GM21447 (cell line): Measurements from ENCODE around the gene ADA.
"Not testable (repeated sequence)": the region's sequence is repeated elsewhere in the genome, so short reads cannot be mapped to it uniquely, and the experiment has no call there.

Experiments used
- ATAC-seq: cut with Tn5 transposase; IDR thresholded peaks from one replicate; pipeline ENCODE4 v1.9.1; 2021; ENCODE audit not compliant: unreplicated experiment

The ADA gene

DNA sequence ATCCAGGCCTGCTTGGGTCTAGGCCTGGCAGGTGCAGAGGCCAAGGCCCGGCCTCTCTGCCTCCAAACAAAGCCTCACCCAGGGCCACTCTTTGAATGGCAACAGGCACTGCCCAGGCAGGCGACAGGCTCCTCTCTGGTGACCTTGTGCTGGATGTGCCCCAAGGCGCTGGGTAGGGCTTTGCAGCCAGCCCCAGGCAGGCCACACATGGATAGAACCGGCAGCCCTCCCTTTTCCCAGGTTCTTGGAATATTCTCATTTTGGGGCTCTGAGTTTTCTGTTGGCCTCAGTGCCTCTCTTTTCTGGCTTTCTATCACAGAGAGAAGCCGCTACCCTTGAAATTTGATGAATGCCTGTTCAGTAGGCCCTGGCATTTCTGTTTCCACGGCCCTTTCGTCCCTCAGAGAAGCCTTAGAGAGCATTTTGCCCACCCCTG, 50.2 kb downstream of the ADA start:
- no peak for ATAC-seq

- ATAC-seq = no peak
Observed at GRCh38 chr20:44600758-44601201, 50.7 kb downstream of the ADA start.

DNA sequence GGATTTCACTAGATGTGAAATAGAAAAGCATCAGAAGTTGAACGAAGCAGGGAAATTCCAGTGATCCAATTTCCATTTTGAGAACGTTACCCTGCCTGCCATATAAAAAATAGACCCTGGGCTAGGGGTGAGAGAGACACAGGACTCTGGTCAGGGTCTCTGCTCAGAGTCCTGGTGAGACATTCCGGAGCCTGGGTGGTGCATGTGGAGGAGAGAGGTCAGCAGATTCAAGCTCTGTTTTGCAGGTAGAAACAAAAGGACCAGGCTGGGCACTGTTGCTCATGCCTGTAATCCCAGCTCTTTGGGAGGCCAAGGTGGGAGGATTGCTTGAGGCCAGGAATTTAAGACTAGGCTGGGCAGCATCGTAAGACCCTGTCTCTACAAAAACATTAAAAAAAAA, 51.2 kb downstream of the ADA start:
- ATAC-seq = no peak

- ATAC-seq = no peak
Observed at GRCh38 chr20:44599715-44600114, 51.8 kb downstream of the ADA start.

GRCh38 chr20:44598423-44599305, 52.8 kb downstream of the ADA start:
- peak; percentile 68 for ATAC-seq

- ATAC-seq = no peak
Observed at GRCh38 chr20:44597930-44598329, 53.6 kb downstream of the ADA start.

DNA sequence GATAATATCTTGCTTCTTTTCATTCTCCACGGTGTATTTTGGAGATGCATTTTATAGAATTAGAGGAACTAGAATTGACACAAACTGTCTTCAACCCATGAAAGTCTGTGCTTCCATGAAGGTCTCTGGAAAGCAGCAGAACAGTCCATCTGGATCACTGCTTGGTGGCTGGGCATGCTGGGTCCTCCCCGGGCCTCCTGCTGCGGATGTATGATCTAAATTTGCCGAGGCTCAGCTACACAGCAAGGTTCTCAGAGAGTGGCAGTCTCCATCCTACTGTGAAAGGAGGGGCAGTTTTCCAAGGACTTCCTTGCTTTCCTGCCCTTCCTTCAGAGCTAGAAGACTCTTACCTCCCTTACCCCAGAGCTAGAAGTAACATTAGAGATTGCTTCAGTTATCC, 54.0 kb downstream of the ADA start:
- ATAC-seq = no peak

DNA sequence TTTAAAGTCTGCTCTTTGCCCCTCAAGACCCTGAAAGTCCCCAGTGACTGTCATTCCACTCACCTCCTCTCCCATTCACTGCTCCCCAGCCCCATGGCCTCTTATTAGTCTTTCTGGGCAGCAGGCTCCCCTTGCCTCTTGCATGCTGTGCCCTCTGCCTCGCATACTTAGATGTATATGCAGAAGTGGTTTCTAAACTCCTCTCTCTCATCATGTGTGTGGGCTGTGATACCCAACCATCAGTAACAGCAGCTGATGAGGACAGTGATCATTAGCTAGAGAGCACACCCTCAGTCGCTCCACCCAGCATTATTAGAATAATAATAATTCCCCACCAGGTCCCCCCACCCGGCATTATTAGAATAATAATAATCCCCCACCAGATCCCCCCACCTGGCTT, 54.6 kb downstream of the ADA start:
- no peak for ATAC-seq

DNA sequence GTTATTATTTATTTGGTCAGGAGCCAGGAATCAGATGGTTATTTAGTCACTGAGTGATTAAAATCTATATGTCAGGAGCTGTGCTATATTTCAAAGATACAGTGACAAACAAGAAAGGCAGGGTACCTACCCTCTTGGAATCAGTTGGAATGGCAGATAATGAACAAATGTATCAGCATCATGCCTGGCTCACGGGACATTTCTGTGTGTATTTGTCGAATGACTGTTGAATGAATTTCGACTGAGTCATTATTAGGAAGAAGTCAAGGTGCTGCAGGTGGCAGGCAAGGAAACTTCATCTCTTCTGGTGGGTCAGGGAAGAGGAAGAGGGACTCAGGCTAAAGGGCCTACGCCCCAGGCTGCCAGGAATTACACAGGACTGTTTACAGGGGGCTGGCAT, 55.5 kb downstream of the ADA start:
- ATAC-seq = no peak

- ATAC-seq = no peak
Observed at GRCh38 chr20:44594730-44595129, 56.8 kb downstream of the ADA start.

DNA sequence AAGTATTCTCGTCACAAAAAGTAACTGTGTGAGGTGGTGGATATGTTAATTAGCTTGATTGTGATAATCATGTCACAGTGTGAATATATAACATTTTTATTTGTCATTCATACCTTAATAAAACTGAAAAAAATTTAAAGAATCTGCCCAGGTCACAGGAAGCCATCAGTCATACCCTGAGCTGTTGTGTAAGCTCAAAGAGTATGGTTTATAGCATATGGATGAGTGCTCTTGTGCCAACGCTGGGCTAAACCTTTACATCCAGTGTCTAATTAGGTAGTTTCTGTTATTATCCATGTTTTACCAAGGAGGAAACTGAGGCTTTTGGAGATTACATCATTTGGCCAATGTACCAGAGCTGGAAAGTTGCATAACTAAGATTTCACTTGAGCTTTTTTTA, 57.7 kb downstream of the ADA start:
- ATAC-seq = no peak

DNA sequence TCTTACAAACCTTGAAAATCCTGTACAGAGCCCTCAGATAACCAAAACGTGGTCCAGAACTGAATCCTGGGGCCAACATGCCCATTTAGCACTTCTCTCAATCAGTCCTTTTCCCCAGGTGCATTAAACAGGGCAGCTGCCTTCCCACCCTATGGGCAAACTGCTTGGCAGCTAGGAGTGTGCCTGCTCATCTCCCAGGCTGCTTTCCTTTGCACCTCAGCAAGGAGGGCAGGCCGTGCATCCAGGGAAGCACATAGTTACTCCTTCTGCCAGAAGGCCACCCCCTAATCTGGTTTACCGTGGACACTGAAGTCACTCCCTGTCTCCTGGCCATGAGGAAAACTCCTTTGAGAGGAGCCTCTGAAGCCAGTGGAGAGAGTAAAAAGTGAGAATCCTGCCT, 59.1 kb downstream of the ADA start:
- no peak for ATAC-seq

- no peak for ATAC-seq
Observed at GRCh38 chr20:44590980-44591778, 60.3 kb downstream of the ADA start.

- ATAC-seq = no peak
Observed at GRCh38 chr20:44589537-44589936, 62.0 kb downstream of the ADA start.

GRCh38 chr20:44588321-44588720, 63.2 kb downstream of the ADA start:
- ATAC-seq = not testable (repeated sequence)

DNA sequence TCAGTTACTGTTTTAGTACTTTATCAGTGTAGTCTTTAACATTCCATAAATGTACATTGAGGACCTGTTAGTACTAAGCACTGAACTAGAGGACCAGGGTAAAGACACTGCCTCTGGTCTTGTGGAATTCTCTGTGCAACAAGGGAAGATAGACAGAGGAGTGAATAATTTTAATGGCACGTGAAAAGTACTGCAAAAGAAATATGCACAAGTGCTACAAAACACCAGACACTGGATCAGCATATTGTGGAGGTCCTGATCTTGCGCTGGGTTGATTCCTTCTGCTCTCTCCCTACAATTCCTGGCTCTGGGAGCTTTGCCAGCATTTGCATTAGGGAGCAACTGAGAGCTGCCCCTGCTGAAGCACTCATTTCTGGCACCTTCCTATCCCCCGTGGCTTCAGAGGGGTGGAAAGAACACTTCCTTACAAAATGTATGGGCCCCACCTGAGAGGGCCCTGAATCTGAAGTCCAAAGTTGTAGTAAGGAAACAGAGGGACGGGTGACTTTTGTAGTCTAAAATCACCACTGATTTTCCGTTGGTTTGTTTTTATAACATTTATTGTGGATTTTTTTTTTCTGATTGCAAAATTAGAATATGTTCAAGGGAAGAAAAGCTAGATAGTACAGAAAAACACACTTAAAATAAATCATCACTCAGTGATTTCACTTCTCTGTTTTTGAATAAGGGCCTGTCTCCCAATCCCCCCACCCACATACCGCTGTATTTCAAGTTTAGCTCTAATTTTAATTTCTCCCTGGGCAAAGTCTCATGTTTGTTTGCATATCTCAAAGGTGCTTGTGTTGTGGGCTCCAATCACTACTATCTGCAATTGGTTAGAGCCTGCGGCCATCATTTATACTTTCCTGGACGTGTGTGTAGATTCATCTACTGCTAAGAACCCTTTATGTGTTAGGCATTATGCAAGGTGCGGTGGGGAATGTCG, 64.2 kb downstream of the ADA start:
- ATAC-seq = no peak

DNA sequence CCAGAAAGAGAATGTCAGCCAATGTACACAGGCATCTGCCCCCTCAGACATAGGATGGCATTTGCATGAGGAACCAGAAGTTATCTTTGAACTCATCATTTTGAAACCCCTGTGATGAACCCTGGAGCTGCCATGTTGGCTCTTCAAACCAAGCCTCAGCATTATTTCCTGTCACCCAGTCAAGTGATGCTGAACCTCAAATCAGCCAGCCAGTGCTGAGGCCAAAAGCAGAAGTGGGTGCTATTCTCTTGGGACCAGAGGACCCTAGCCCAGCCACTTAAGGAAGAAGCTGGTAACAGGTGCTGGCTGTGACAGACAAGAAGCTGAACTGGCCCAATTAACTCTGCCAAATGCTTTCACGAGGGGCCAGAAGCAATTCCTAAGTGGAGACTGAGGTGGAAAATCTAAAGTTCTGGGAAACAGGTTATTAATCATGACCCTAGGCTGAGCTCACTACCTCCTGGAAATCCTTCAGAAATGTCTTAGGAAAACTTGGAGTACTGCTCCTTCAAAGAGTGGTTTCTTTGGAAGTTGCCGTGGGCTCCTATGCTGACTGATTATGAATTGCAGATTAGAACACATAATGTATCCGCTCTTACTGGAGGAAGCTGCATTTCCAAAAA, 65.1 kb downstream of the ADA start:
- peak; percentile 65 for ATAC-seq

DNA sequence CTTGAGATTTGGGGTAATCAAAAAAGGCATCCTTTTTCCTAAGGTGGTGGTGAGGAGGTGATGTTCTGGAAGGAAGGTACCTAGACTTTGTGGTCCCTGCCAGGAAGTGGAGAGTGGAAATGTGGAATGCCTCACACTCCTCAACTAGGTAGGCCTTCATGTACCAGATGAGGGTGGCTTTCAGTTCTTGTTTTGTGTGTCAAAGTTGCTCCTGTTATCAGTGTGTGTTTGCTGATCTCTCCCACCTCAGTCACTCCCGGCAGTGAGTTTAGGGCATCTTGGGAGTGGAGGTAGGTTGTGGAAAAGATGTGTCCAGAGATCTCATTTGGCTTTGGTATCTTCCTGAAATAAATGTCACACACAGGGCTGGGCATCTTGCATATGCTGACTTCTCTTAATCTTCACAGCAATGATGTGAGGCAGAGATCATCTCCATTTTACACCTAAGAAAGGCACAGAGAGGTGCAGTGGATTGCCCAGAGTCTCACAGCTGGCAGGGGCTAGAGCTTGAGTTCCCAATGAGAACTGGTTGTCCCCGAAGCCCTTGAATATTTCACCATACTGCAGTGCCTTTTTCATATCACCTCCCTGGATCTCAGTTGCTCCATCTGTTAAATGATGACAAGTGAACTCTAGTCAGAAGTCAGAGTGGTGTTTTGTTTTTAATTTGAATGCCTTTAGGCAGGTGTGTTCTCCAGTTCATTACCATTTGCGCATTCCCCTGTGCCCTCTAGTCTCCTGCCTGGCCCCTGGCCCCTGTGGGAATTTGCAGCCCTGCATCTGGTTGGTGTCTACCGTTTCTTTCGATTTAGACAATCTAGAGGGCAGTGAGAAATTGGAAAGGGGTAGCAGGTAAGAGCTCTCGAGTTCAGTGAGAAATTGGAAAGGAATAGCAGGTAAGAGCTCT, 66.2 kb downstream of the ADA start:
- ATAC-seq = no peak

DNA sequence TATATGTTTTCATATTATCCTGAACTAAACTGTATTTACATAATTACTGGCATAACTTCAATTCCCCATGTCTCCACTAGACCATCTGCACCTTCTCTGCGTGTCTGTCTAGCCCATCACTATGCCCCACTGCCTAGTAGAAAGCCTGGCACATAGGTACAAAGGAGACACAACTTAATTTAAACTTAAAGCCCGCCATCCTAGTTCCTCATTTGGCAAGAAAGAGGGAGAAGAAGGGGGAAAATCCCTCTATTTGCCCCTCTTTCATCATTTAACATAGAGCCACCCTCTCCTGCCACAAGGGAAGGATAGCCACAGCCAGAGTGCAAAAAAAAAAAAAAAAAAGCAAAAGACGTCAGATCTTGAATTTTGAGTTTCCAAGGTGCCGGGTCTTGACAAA, 67.3 kb downstream of the ADA start:
- no peak for ATAC-seq

DNA sequence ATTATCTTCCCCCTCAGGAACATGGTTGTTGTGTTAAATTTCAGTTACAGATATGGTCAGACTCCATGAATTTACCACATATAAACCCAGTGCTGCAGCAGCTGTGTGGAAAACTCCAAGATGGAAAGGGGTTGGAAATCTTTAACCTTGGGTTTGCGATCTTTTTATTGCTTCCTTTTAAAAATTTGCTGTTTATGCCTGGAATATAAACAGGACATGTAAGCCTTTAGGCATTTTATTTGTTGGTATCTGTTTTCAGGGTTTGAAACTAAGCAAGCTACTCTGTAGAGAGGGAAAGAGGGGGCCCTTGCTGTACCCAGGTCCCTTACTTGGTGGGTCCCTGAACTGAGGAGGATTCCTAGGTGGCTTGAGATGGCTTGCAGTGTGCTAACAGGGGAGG, 68.3 kb downstream of the ADA start:
- no peak for ATAC-seq
